Stimulated activated naive CD8-positive, alpha-beta T cell treated with anti-CD3 and anti-CD28 coated beads, Interleukin-15, Interleukin-2, amounts not matched to agents 100 ng/mL and 50 ng/mL, for 24 hours (primary cell): ENCODE data around the gene TRIM63.
"Not testable (repeated sequence)": the region's sequence is repeated elsewhere in the genome, so short reads cannot be mapped to it uniquely, and the experiment has no call there.

Experiments
- H3K27ac Mint-ChIP-seq: one replicate; pipeline ENCODE4 v1.8.0; 2021; ENCODE audit warnings: mild to moderate bottlenecking, mixed read lengths
- H3K27me3 Mint-ChIP-seq: one replicate; pipeline ENCODE4 v1.8.0; 2021; ENCODE audit warnings: mixed read lengths
- H3K36me3 Mint-ChIP-seq: one replicate; pipeline ENCODE4 v1.8.0; 2021; ENCODE audit warnings: low read depth, mixed read lengths
- H3K4me1 Mint-ChIP-seq: one replicate; pipeline ENCODE4 v1.8.0; 2021; ENCODE audit warnings: low read depth, mixed read lengths
- H3K4me3 Mint-ChIP-seq: one replicate; pipeline ENCODE4 v1.8.0; 2021; ENCODE audit warnings: mild to moderate bottlenecking, mixed read lengths
- H3K9me3 Mint-ChIP-seq: one replicate; pipeline ENCODE4 v1.8.0; 2021; ENCODE audit warnings: mixed read lengths

TRIM63 gene

DNA sequence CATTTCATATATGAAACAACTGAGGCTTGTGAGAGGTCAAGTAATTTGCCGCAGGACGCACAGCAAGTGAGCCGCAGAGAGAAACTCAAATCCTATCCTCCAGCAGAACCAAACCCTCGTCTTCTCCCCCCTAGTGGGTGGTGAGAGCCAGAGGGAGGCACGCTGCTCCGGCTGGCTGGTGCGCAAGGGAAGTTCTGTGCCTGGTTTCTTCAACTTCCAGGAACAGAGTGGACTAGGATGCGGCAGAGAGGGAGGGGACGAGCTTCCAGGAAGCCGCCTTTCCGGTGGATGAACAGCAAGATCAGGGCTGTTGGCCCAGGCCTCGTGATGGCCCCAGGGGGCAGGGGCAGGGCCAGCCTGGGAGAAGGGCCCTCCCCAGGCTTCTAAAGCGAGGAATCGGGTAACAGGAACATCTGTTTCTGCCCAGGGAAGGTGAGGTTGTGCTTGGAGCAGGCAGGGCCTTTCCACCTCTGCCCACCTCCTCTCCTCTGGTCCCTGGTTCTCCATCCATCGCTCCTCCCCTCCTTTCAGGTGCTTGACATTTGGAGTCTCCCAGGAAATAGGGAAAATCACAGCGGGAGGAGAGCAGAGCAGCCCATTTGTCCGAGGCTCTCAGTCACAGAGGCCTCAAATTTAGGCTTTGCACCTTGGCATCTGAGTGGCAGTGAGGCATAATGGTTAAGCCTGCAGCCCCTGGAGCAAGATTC lies 27.4 kb upstream of the TRIM63 start:
- Mint-ChIP-seq H3K9me3 (no peaks in the 10 kb centered on the region), H3K27me3 (peaks cover 29% of the 10 kb centered on the region), H3K4me3 (no peak overlapping the region), H3K27ac (no peak overlapping the region), H3K36me3 (no peaks in the 10 kb centered on the region), H3K4me1 (no peaks in the 10 kb centered on the region)

DNA sequence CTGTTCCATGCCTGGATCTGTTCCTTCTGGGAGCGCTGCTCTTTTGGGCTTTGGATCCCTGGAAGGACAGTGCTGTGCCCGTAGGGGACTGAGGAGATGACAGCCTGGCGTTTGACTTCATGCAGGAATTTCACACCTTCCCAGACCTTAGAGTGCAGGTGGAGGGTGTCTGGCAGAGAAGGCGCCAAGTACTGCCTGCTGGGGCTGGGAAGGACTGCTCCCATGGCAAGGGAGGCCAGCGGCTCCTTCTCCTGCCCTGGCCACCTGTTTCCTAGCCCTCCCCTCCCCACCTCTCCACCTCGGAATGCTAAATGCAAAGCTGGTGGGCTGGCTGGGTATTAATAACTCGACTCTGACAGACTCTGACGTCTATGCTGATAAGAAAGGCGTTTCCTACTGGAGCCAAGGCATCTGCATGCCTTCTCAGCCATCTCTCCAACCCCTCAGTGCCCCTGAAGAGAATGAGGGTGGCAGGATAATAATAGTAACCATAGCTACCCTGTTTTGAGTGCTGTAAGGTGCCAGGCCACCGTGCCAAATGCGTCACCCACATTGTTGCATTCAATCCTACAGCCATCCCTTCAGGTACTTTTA lies 26.7 kb upstream of the TRIM63 start:
- Mint-ChIP-seq H3K36me3 (no peaks in the 10 kb centered on the region), H3K27ac (no peak overlapping the region), H3K27me3 (peaks cover 33% of the 10 kb centered on the region), H3K4me3 (no peak overlapping the region), H3K4me1 (no peaks in the 10 kb centered on the region), H3K9me3 (no peaks in the 10 kb centered on the region)

DNA sequence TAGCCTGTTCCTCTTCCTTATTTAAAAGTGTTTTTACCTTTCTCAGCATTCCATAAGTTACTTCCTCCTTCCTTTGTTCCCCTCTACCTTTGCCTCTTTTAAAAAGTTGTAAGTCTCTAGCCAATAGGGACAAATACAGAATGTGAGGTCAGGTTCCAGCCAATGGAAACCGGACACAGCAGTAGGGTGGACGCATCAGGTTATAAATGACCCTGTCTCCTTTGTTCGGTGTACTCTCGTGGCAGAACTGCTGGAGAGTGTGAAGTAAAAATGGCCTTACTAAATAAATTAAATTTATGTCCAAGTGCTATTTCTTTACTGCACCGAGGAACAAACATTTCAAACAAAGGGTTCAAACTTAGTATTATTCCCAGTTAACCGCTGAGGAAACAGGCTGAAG lies 26.1 kb upstream of the TRIM63 start:
- H3K27ac Mint-ChIP-seq, H3K4me3 Mint-ChIP-seq, H3K36me3 Mint-ChIP-seq, H3K4me1 Mint-ChIP-seq, H3K9me3 Mint-ChIP-seq: not testable (repeated sequence)
- H3K27me3 Mint-ChIP-seq = peaks cover 37% of the 10 kb centered on the region

DNA sequence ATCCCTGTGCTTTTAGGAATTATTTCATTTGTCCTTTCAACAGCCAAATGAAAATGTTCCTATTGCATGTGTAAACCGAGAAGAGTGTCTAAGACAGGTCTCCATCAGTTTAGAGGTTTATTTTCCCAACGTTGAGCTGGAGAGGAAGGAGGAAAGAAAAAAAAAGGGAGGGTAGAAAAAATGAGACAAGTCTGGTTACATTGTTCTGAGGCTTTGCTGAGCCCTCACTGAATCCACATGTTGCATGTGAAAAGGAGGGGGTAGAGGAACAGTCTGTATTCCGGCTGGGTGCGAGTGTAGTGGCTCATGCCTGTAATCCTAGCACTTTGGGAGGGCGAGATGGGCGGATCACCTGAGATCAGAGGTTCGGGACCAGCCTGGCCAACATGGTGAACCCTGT lies 25.0 kb upstream of the TRIM63 start:
- peaks cover 37% of the 10 kb centered on the region for H3K27me3 Mint-ChIP-seq
- H3K4me1 Mint-ChIP-seq = no peaks in the 10 kb centered on the region
- no peak overlapping the region for H3K4me3 Mint-ChIP-seq
- H3K9me3 Mint-ChIP-seq = no peaks in the 10 kb centered on the region
- no peaks in the 10 kb centered on the region for H3K36me3 Mint-ChIP-seq
- no peak overlapping the region for H3K27ac Mint-ChIP-seq

DNA sequence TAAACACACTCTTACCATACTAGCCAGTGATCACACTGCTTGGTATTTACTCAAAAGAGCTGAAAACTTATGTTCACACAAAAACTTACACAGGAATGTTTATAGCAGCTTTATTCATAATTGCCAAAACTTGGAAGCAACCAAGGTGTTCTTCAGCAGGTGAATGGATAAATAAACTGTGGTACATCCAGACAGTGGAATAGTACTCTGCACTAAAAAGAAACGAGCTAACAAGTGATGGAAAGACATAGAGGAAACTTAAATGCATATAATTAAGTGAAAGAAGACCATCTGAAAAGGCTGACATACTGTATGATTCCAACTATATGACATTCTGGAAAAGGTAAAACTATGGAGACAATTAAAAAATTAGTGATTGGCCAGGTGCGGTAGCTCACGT lies 23.5 kb upstream of the TRIM63 start:
- Mint-ChIP-seq H3K4me3 (no peak overlapping the region), H3K27me3 (peaks cover 43% of the 10 kb centered on the region), H3K36me3 (no peaks in the 10 kb centered on the region), H3K9me3 (no peaks in the 10 kb centered on the region), H3K27ac (no peak overlapping the region), H3K4me1 (no peaks in the 10 kb centered on the region)

DNA sequence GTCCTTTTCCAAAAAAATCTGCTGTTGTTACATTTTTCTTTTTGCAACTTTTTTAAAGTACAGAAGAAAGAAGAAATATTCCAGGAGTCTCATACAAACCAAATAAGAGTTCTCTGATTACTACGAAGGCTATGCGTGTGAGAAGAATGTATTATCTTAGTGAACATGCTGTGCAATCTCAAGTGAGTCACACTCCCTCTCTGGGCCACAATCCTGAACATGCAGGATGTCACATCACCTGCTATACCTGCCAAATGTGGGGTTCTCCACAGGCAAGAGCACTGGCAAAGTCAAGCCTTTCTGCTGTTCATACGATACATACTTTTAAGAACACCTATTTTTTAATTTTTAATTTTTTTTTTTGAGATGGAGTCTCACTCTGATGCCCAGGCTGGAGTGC lies 21.7 kb upstream of the TRIM63 start:
- Mint-ChIP-seq H3K9me3 (no peaks in the 10 kb centered on the region), H3K4me1 (no peaks in the 10 kb centered on the region), H3K36me3 (no peaks in the 10 kb centered on the region), H3K27me3 (peaks cover 50% of the 10 kb centered on the region), H3K4me3 (no peak overlapping the region), H3K27ac (no peak overlapping the region)

DNA sequence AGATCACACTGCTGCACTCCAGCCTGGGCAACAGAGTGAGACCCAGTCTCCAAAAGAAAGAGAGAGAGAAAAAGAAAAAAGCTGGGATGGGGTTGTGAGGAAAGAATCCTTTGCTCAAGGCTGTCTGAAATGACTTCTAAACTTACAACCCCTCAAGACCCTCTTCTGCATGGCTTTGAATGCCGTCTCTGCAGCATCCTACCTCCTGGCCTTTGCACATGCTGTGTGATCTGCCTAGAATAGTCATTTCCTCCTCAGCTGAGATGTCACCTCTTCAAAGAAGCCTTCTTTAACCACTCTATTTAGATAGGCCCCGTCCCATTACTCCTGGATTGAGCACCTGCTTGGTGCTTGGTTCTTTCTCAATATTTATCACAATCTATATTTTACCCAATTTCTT lies 17.4 kb upstream of the TRIM63 start:
- no peaks in the 10 kb centered on the region for H3K9me3 Mint-ChIP-seq
- H3K4me3 Mint-ChIP-seq = no peak overlapping the region
- no peaks in the 10 kb centered on the region for H3K36me3 Mint-ChIP-seq
- H3K4me1 Mint-ChIP-seq = no peaks in the 10 kb centered on the region
- peaks cover 22% of the 10 kb centered on the region for H3K27me3 Mint-ChIP-seq
- no peak overlapping the region for H3K27ac Mint-ChIP-seq

DNA sequence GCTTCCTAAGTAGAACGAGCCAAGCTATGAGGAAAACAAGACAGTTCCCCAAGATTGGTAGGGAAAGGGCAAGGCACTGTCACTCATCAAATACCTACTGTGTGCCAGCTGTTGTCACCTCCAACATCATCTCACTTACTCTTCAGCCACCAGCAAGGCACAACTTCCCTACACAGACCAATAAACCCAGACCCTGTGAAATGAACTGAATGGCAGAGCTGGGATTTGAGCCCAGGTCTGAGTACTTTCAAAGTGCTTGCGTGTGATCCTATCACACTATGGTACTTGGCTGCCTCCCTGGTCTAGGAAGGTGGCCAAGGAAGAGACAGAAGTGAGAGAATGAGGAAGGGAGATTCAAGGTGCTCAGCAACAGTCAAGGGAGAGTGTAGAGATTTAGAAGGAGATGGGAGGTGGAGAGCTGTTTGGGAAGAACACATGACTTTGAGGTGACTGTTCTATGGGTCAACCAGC lies 16.7 kb upstream of the TRIM63 start:
- no peaks in the 10 kb centered on the region for H3K4me1 Mint-ChIP-seq
- H3K4me3 Mint-ChIP-seq = no peak overlapping the region
- H3K36me3 Mint-ChIP-seq = no peaks in the 10 kb centered on the region
- no peaks in the 10 kb centered on the region for H3K9me3 Mint-ChIP-seq
- peaks cover 18% of the 10 kb centered on the region for H3K27me3 Mint-ChIP-seq
- H3K27ac Mint-ChIP-seq = no peak overlapping the region

DNA sequence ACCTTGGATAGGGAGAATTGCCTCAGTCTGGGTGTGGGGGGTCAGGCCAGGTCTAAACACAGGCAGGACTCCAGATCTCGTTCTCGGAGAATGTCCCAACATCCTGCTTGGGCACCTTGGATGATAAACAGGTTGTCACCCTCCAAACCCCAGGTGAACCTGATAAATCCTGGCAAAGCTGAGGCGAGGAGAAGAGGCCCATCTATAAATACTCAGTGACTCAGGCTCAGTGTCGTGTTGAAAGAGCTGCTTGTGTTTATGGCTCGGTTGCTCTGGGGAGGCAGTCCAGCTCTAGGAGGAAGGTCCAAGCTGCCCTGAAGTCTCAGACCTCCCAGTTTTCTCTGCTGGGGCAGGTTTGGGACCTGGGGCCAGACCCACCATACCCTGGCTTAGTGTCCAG lies 15.8 kb upstream of the TRIM63 start:
- Mint-ChIP-seq H3K4me3 (no peak overlapping the region), H3K36me3 (no peaks in the 10 kb centered on the region), H3K27me3 (peaks cover 14% of the 10 kb centered on the region), H3K27ac (no peak overlapping the region), H3K4me1 (no peaks in the 10 kb centered on the region), H3K9me3 (no peaks in the 10 kb centered on the region)

DNA sequence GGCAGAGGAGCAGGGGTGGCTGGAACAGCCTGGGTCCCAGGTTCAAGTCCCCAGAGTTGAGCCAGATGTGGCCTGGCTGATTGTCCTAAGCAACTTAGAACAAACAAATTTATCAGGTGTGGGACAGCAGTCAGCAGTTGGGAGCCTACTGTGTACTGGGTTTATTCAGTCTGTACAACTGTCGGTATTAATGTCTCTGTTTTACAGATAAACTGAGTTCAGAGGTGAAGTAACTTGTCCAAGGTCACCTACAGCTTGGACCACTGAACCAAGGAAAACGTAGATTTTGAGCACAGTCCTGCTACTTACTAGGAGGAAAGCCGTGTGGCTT lies 14.6 kb upstream of the TRIM63 start:
- Mint-ChIP-seq H3K9me3 (no peaks in the 10 kb centered on the region), H3K4me1 (no peaks in the 10 kb centered on the region), H3K27ac (no peak overlapping the region), H3K27me3 (peaks cover 14% of the 10 kb centered on the region), H3K36me3 (no peaks in the 10 kb centered on the region), H3K4me3 (no peak overlapping the region)

DNA sequence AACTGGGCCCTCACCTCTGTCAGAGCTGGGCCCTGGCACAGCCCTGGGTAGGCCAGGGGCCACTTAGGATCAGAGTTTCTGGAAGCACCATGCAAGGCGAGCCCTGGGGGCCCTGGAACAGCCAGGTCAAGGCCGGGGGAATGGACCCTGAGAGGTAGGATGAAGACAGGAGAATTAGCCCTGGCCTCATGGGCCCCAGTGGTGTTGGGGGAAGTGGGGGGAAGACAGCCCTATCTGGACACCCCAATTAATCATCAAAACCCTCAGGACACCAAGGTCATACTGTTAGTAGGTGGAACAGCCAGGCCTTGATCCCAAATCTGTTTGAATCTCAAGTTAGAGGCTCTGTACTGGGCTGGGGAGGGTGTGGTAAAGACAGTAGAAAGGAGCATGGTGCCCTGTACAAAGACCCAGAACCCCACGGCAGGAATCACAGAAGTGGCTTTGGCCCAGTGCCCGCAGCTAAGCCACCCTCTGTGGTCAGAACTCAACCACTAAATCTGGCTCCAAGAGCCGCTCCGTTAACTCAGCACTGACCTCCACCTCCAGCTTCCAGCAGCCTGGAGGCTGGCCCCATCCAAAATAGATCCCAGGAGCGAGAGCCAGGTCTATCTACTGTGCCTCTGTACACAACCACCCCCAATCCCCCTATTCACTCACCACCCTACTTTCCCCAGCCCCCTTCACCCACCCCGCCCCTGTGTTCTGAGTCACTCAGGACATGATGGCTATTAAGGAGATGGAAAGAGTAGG lies 14.0 kb upstream of the TRIM63 start:
- Mint-ChIP-seq H3K27me3 (peaks cover 12% of the 10 kb centered on the region), H3K36me3 (no peaks in the 10 kb centered on the region), H3K27ac (no peak overlapping the region), H3K4me1 (no peaks in the 10 kb centered on the region), H3K9me3 (no peaks in the 10 kb centered on the region), H3K4me3 (no peak overlapping the region)

DNA sequence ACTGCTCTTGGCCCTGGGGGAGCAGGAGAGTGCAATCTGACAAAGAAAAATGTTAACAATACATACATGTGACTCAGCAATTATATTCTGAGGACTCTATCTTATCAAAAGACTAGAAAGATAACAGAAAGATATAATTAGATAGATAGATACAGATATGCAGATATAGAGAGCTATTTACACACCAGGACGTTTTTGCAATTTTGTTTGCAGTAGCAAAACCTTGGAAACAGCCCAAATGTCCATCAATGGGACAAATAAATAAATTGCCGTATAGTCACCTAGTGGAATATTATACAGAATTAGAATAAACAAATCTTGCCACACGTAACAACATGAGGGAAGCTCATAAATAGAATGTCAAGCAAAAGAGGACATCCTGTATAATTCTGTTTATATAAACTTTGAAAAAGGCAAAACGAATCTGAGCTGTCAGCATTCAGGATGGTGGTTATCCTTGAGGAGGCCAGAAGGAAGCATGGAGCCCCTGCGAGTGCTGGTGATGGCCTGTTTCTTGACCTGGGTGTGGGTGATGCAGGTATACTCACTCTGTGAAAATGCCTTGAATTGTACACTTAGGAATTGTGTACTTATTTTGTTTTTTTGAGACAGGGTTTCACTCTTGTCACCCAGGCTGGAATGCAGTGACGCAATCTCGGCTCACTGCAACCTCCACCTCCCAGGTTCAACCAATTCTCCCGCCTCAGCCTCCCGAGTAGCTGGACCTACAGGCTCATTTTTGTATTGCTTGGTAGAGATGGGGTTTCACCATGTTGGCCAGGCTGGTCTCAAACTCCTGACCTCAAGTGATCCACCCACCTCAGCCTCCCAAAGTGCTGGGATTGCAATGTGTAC lies 12.8 kb upstream of the TRIM63 start:
- H3K36me3 Mint-ChIP-seq = no peaks in the 10 kb centered on the region
- H3K9me3 Mint-ChIP-seq = no peaks in the 10 kb centered on the region
- no peak overlapping the region for H3K4me3 Mint-ChIP-seq
- H3K27ac Mint-ChIP-seq = no peak overlapping the region
- H3K4me1 Mint-ChIP-seq = no peaks in the 10 kb centered on the region
- peaks cover 5% of the 10 kb centered on the region for H3K27me3 Mint-ChIP-seq

DNA sequence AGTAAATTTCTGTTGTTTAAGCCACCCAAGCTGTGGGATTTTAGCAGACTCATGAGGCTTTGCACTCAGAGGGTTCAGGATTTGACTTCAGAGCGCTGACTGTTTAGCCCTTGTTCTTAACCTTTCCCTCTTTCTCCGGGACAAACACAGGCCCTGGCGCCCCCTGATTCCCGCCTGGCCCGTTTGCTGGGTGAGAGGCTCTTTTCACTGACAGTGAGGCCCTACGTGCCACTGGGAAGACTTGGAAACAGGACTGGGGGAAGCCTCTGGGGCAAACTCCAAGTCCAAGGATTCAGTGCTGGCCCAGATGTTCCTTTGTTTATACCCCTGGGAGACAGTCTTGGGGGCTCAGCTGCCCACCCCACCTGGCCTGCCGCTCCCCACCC lies 11.7 kb upstream of the TRIM63 start:
- Mint-ChIP-seq H3K36me3 (no peaks in the 10 kb centered on the region), H3K4me3 (no peak overlapping the region), H3K27ac (no peak overlapping the region), H3K9me3 (no peaks in the 10 kb centered on the region), H3K27me3 (peaks cover 2% of the 10 kb centered on the region), H3K4me1 (no peaks in the 10 kb centered on the region)

DNA sequence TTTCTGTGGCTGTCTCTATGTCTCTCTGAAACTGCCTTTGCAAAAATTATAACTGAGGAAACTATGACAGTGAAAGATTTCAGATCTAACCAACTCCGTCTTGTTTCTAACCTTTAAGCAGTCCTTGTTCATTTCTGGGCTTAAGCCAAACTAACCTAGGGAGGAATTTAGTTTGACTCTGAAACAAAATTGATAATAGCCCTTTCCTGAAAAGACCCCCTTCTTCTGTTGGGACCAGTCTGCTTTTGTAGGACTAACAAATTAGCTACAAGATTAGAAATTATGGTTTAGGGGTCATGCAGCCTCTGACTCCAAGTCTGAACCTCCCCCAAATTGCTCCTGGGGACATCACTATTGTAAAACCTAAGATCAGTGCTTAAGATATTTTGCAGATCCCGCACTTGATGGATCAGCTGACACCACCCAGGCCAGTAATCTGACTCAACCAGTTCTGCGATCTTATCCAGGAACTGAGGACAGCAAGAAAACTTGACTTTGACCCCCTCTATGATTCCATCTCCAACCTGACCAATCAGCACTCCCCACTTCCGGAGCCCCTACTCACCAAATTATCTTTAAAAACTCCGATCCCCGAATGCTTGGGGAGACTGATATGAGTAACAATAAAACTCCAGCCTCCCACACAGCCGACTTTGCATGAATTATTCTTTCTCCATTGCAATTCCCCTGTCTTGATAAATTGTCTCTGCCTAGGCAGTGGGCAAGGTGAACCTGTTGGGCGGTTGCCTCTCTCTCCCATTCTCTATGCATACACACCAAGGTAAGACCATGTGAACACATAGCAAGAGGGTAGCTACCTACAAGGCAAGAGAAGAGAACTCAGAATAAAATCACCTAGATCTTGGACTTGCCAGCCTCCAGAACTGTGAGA lies 11.1 kb upstream of the TRIM63 start:
- H3K36me3 Mint-ChIP-seq = no peaks in the 10 kb centered on the region
- H3K27me3 Mint-ChIP-seq = peaks cover 1% of the 10 kb centered on the region

More for the DNA sequence above, 11.1 kb upstream of the TRIM63 start:
- H3K9me3 Mint-ChIP-seq = no peaks in the 10 kb centered on the region
- H3K27ac Mint-ChIP-seq = no peak overlapping the region
- no peaks in the 10 kb centered on the region for H3K4me1 Mint-ChIP-seq
- no peak overlapping the region for H3K4me3 Mint-ChIP-seq
